Transverse colon (tissue), 4 donors: ENCODE measurements around the gene ASZ1. TPM values are rescaled to one million over a fixed set of nuclear protein-coding genes. Genes with fewer than 3 reads are reported as not detected.

Experiments used
- DNase-seq: peaks from one replicate; pipeline ENCODE4 v3.0.0-alpha.2; 2019
- H3K27ac ChIP-seq, 4 donors: fragments of 200-600 bp; sonication (generic); 2 replicates each; pipeline ENCODE4 v1.5.1; 2016 to 2018; ENCODE audit warnings: inconsistent platforms in 4 of 4
- H3K27me3 ChIP-seq: fragments of 200-600 bp; sonication (generic); 2 replicates; pipeline ENCODE4 v1.5.1; 2017; ENCODE audit warnings: inconsistent platforms
- H3K36me3 ChIP-seq, 4 donors: fragments of 200-600 bp; sonication (generic); 2 replicates each; pipeline ENCODE4 v1.5.1; 2017 to 2019; ENCODE audit warnings: inconsistent platforms in 4 of 4
- H3K4me1 ChIP-seq, 4 donors: fragments of 200-600 bp; sonication (generic); 2 replicates each; pipeline ENCODE4 v1.5.1; 2017 to 2020; ENCODE audit warnings: inconsistent platforms in 4 of 4
- H3K4me3 ChIP-seq, 4 donors: fragments of 200-600 bp; sonication (generic); 1 replicate in 1 of 4; 2 replicates in 3 of 4; pipeline versions ENCODE4 v1.5.1 to v1.6.1; 2017 to 2019; ENCODE audit warnings: inconsistent platforms in 4 of 4
- H3K9me3 ChIP-seq, 2 donors: fragments of 200-600 bp; sonication (generic); 2 replicates each; pipeline ENCODE4 v1.5.1; 2017 to 2019; ENCODE audit warnings: inconsistent platforms in 2 of 2
- CTCF ChIP-seq, 5 experiments: fragments of 200-600 bp in 3 of 5; fragments of 450-650 bp in 2 of 5; sonication (generic) in 3 of 5; IDR thresholded peaks; 1 replicate in 2 of 5; 2 replicates in 3 of 5; pipeline ENCODE4 v1.5.1; 2016 to 2017; ENCODE audit warnings: antibody characterized with exemption in 5 of 5, inconsistent platforms in 3 of 5, mild to moderate bottlenecking in 2 of 5, moderate library complexity in 1 of 5
- EP300 ChIP-seq: sonication (generic); formaldehyde crosslinking; IDR thresholded peaks from one replicate; pipeline ENCODE4 v1.6.1; 2017; ENCODE audit warnings: antibody characterized with exemption, low read depth
- POLR2A ChIP-seq: fragments of 450-650 bp; IDR thresholded peaks from one replicate; pipeline ENCODE4 v1.6.1; 2016; ENCODE audit warnings: antibody characterized with exemption, mild to moderate bottlenecking, moderate library complexity
- POLR2AphosphoS5 ChIP-seq, 3 donors: sonication (generic); formaldehyde crosslinking; IDR thresholded peaks; one replicate each; pipeline ENCODE4 v1.6.1; 2016; ENCODE audit warnings: antibody characterized with exemption in 3 of 3
- WGBS, 2 donors: methylation state at CpG; one replicate each; pipeline ENCODE4 v1.1.5; 2018; ENCODE audit warnings: low coverage in 1 of 2; 5-methylcytosine and 5-hydroxymethylcytosine counted together
- in situ Hi-C, 4 donors: fragments of 200-750 bp; cut with MboI; loops; one replicate each; pipeline versions ENCODE4 v1.15.0 to v1.15.1; 2017; ENCODE audit warnings: low sequenced_read_pairs in 3 of 4, low pct_ligation_motif_present in 1 of 4, low pct_unique_long_range_greater_than_20kb in 1 of 4
- intact Hi-C: fragments of 100-400 bp; cut with DNase I; formaldehyde crosslinking; loops from one replicate; pipeline ENCODE4 v1.15.1; 2023; ENCODE audit warnings: low total_unique reads
- total RNA-seq, 4 donors: library from RNA; depleted of rRNA; stranded (reverse); fragments of >200 nt; gene quantifications; one replicate each; pipeline ENCODE4 v1.1.0, GENCODE V29; 2016

ASZ1 gene
- total RNA-seq: not detected

- Histone ChIP-seq H3K9me3 (no peaks in the 10 kb centered on the region), H3K27me3 (no peaks in the 10 kb centered on the region), H3K4me1 (no peaks in the 10 kb centered on the region), H3K27ac (no peak within 1 kb of the TSS), H3K4me3 (no peak within 1 kb of the TSS), H3K36me3 (no peaks in the 10 kb centered on the region)
- TF ChIP-seq POLR2A (no peak), POLR2AphosphoS5 (IDR thresholded peaks at IDR 0.05) (no peak), CTCF (IDR thresholded peaks at IDR 0.05) (no peak), EP300 (no peak)
- in situ Hi-C loops: no loop called here
- DNase-seq: no peak
- intact Hi-C loops: no loop called here
- 91% methylated on average over 5 to 37 of the region's 41 CpGs for WGBS, 2 donors
Observed at GRCh38 chr7:117427258-117427701, at the start of gene ASZ1. TSS of gene ASZ1 (minus strand) at chr7:117427493. CDS start at chr7:117427460, 33 bp downstream.

- 68 to 77% methylated on average over 4 of the region's 4 CpGs for WGBS, 2 donors
- H3K4me3 ChIP-seq: no peak overlapping the region
- no peak for DNase-seq
- H3K9me3 ChIP-seq: no peaks in the 10 kb centered on the region
- peaks cover 22% of the 10 kb centered on the region for H3K27me3 ChIP-seq
- H3K36me3 ChIP-seq: no peaks in the 10 kb centered on the region
- TF ChIP-seq EP300 (no peak), CTCF (IDR thresholded peaks at IDR 0.05) (no peak), POLR2AphosphoS5 (IDR thresholded peaks at IDR 0.05) (no peak), POLR2A (no peak)
- no peak overlapping the region for H3K27ac ChIP-seq
- peaks cover 0 to 14% (median 8%) of the 10 kb centered on the region in 4 donors for H3K4me1 ChIP-seq
- intact Hi-C loops: no loop called here
- in situ Hi-C loops: no loop called here
Observed at GRCh38 chr7:117476557-117477215, 49.4 kb upstream of the ASZ1 start.

- H3K27ac ChIP-seq: no peak overlapping the region
- intact Hi-C loops: no loop called here
- TF ChIP-seq CTCF (IDR thresholded peaks at IDR 0.05): no peak
- H3K27me3 ChIP-seq: no peaks in the 10 kb centered on the region
- H3K4me3 ChIP-seq: no peak overlapping the region
- no peaks in the 10 kb centered on the region for H3K36me3 ChIP-seq
- DNase-seq: no peak
- in situ Hi-C loops: loop anchor here in 1 of 4 donors (25.0 kb wide), 1 partner anchor 240 kb away; no protein-coding TSS in a partner anchor
- H3K4me1 ChIP-seq: no peaks in the 10 kb centered on the region
- no peaks in the 10 kb centered on the region for H3K9me3 ChIP-seq
Observed at GRCh38 chr7:117472335-117472734, 45.0 kb upstream of the ASZ1 start.

- 20 to 61% methylated on average over 1 to 5 of the region's 5 CpGs for WGBS, 2 donors
- in situ Hi-C loops: loop anchor here in 1 of 4 donors (25.0 kb wide), 1 partner anchor 242 kb away; no protein-coding TSS in a partner anchor
- TF ChIP-seq CTCF (IDR thresholded peaks at IDR 0.05) (no peak), POLR2A (no peak)
- no peaks in the 10 kb centered on the region for H3K36me3 ChIP-seq
- DNase-seq: no peak
- H3K4me1 ChIP-seq: no peaks in the 10 kb centered on the region
- H3K9me3 ChIP-seq: no peaks in the 10 kb centered on the region
- intact Hi-C loops: no loop called here
- H3K4me3 ChIP-seq: no peak overlapping the region
- H3K27ac ChIP-seq: no peak overlapping the region
- H3K27me3 ChIP-seq: no peaks in the 10 kb centered on the region
Observed at GRCh38 chr7:117470777-117471176, 43.5 kb upstream of the ASZ1 start.
